ENCODE data around the gene NCS1.
A peak's percentile ranks its signal among the peaks of the same experiment; 100 is the strongest.

NCS1 gene

GRCh38 chr9:130198501-130199179, 26.4 kb downstream of the NCS1 start:
- no peak overlapping the region for H3K4me3 ChIP-seq
- peak overlapping the region; percentile 53 to 93 for H3K27ac ChIP-seq
- H3K27me3 ChIP-seq, result no peaks in the 10 kb centered on the region
- H3K9me3 ChIP-seq, result no peaks in the 10 kb centered on the region
- H3K4me1 ChIP-seq, result peaks cover 0 to 86% (median 70%) of the 10 kb centered on the region in 4 donors
- TF ChIP-seq CTCF (IDR thresholded peaks at IDR 0.05), result no peak
- intact Hi-C loops (cut with DNase I; ENCODE audit: low total_unique reads), result no loop called here
- peaks cover 0 to 6% (median 0%) of the 10 kb centered on the region in 3 donors for H3K36me3 ChIP-seq
- peak in 1 of 2 donors; percentile 86 for DNase-seq

GRCh38 chr9:130199605-130200004, 27.4 kb downstream of the NCS1 start:
- H3K36me3 ChIP-seq, result peaks cover 0 to 6% (median 0%) of the 10 kb centered on the region in 3 donors
- H3K27me3 ChIP-seq, result no peaks in the 10 kb centered on the region
- peak overlapping the region; percentile 53 to 93 for H3K27ac ChIP-seq
- intact Hi-C loops (cut with DNase I; ENCODE audit: low total_unique reads), result no loop called here
- no peak for DNase-seq
- no peak overlapping the region for H3K4me3 ChIP-seq
- peaks cover 0 to 76% (median 60%) of the 10 kb centered on the region in 4 donors for H3K4me1 ChIP-seq
- no peak for TF ChIP-seq CTCF (IDR thresholded peaks at IDR 0.05)
- H3K9me3 ChIP-seq, result no peaks in the 10 kb centered on the region

- intact Hi-C loops (cut with DNase I; ENCODE audit: low total_unique reads), result no loop called here
- Histone ChIP-seq H3K9me3 (no peaks in the 10 kb centered on the region), H3K27me3 (no peaks in the 10 kb centered on the region), H3K27ac (peak overlapping the region; percentile 53 to 93), H3K4me1 (peaks cover 0 to 70% (median 54%) of the 10 kb centered on the region in 4 donors), H3K4me3 (no peak overlapping the region), H3K36me3 (peaks cover 0 to 6% (median 0%) of the 10 kb centered on the region in 3 donors)
- DNase-seq, result peak in 1 of 2 donors; percentile 66
- no peak for TF ChIP-seq CTCF (IDR thresholded peaks at IDR 0.05)
Observed at GRCh38 chr9:130200038-130200849, 28.0 kb downstream of the NCS1 start.

GRCh38 chr9:130201399-130201873, 29.2 kb downstream of the NCS1 start:
- Histone ChIP-seq H3K9me3 (no peaks in the 10 kb centered on the region), H3K4me3 (no peak overlapping the region), H3K27me3 (no peaks in the 10 kb centered on the region), H3K27ac (peak overlapping the region in 1 of 2 donors; percentile 93), H3K4me1 (peaks cover 0 to 65% (median 46%) of the 10 kb centered on the region in 4 donors), H3K36me3 (peaks cover 0 to 6% (median 0%) of the 10 kb centered on the region in 3 donors)
- no peak for TF ChIP-seq CTCF (IDR thresholded peaks at IDR 0.05)
- DNase-seq, result peak in 1 of 2 donors; percentile 72
- intact Hi-C loops (cut with DNase I; ENCODE audit: low total_unique reads), result no loop called here

- H3K4me3 ChIP-seq, result no peak overlapping the region
- H3K27me3 ChIP-seq, result no peaks in the 10 kb centered on the region
- peaks cover 0 to 6% (median 0%) of the 10 kb centered on the region in 3 donors for H3K36me3 ChIP-seq
- no peak for TF ChIP-seq CTCF (IDR thresholded peaks at IDR 0.05)
- H3K27ac ChIP-seq, result peak overlapping the region in 1 of 2 donors; percentile 93
- H3K9me3 ChIP-seq, result no peaks in the 10 kb centered on the region
- no peak for DNase-seq
- intact Hi-C loops (cut with DNase I; ENCODE audit: low total_unique reads), result no loop called here
- H3K4me1 ChIP-seq, result peaks cover 0 to 65% (median 48%) of the 10 kb centered on the region in 4 donors
Observed at GRCh38 chr9:130201974-130202373, 29.8 kb downstream of the NCS1 start.

All from tibial artery (tissue), 4 donors.